HG03354 (cell line): ENCODE measurements around the gene TNFRSF13B.
"Not testable (repeated sequence)": the region's sequence is repeated elsewhere in the genome, so short reads cannot be mapped to it uniquely, and the experiment has no call there.

Experiments used
- ATAC-seq: cut with Tn5 transposase; IDR thresholded peaks from one replicate; pipeline ENCODE4 v1.9.1; 2021; ENCODE audit warnings: mild to moderate bottlenecking; ENCODE audit not compliant: unreplicated experiment, poor library complexity, severe bottlenecking

TNFRSF13B gene

GRCh38 chr17:16896235-16896634, 75.7 kb downstream of the TNFRSF13B start:
- ATAC-seq, result not testable (repeated sequence)

- not testable (repeated sequence) for ATAC-seq
Measured at GRCh38 chr17:16893527-16893926, 78.4 kb downstream of the TNFRSF13B start.

- ATAC-seq, result not testable (repeated sequence)
Measured at GRCh38 chr17:16892876-16893454, 79.0 kb downstream of the TNFRSF13B start.

- no peak for ATAC-seq
Measured at GRCh38 chr17:16889088-16889465, 82.8 kb downstream of the TNFRSF13B start.
